Islet precursor cell (in vitro differentiated cells): ENCODE data around the gene CRYGN.

ENCODE experiments used
- DNase-seq: peaks from one replicate; pipeline ENCODE4 v3.0.0-alpha.2; 2018

The CRYGN gene

DNA sequence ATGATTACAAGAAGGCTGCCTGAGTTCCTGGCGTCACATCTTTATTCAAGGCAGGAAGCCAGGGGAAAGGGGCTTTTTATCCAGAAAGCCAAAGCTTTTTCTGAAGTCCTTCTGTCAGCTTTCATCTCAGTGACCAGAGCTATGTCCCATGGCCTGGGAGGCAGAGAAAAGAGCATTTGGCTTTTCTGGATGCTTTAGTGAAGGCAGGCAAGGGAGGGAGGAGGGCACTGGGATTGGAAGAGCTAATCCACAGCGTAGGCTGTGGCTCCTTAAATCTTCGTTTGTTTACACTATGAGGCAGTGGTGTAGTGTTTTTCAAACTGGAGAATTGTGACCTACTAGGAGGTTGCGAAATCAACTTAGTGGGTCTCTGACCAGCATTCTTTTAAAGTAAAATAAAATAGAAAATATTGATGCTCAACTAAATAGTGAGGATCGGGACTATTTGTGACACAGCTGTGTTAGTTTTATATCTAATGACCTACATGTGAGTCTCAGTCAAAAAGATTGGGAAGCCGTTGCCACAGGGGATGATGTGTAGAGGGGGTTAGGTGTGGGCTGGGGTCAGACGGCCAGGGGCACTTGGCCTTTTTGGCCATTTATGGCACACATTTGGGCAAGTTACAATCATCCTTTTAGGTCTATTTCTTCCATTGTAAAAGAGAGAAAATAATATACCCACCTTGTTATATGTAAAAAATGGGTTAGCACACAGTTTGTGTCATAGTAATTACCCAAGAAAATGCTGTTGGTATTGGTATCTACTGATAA lies 14.1 kb downstream of the CRYGN start:
- DNase-seq, result no peak

DNA sequence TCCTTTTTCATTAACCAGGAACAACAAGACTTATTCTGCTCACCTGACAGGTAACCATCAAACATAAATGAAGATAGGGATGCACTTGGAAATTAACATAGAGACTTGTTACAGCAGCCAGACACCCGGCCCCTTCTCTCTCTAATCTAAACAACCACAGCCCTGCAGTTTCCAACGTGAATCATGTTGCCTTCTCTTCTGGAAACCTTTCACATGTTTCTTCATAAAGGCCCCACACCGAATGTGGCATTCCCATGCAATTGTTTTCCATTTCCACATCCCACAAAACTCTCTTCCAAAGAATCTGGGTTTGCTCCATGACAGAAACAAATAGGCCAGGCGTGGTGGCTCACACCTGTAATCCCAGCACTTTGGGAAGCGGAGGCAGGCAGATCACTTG lies 15.1 kb downstream of the CRYGN start:
- no peak for DNase-seq

DNA sequence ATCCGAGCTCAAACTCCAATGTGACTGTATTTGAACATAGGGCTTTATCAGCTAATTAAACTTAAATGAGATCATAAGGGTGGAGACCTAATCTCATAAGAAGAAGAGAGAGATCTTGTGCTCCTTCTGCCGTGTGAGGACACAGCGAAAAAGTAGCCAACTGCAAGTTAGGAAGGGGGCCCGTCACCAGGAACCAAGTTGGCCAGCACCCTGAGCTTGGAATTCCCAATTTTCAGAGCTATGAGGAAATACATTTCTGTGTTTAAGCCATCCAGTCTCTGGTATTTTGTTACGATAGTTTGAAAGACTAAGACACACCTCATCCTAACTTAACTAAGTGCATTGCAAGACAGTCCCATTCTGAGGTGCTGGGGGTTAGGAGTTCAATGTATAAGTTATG lies 16.0 kb downstream of the CRYGN start:
- DNase-seq, result no peak

DNA sequence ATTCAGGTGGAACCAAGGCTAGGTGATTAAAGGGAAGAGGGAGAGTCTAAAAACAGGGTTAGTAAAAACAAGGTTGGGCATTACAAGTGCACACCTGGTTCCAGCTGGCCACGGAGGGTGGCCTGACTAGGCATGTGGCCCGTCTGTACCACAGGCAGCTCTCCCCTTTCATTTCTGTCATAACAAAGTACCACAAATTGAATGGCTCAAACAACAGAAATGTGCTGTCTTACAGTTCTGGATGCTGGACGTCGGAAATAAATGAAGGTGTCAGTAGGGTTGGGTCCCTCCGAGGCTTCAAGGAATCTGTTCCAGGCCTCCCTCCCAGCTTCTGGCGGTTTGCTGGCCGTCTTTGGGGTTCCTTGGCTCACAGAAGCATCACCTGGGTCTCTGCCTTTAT lies 16.7 kb downstream of the CRYGN start:
- no peak for DNase-seq

DNA sequence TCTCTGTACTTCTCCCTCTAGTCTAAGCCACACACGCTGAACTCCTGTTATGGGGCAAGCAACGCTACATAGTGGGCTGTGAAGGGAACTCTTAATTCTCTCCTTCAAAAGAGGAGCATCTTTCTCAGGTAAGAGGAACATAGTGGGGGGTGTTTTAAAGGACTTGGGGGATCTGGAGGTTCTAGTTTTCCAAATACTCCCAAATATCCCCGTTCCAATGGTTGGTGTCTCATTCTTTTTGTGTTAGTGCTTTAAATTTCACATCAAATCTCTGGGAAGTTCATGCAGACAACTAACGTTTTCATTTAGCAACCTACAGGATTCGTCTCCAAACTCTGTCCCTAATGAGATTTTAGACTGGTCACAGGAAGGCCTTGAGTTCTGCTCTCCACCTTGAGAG lies 17.7 kb downstream of the CRYGN start:
- DNase-seq, result no peak

DNA sequence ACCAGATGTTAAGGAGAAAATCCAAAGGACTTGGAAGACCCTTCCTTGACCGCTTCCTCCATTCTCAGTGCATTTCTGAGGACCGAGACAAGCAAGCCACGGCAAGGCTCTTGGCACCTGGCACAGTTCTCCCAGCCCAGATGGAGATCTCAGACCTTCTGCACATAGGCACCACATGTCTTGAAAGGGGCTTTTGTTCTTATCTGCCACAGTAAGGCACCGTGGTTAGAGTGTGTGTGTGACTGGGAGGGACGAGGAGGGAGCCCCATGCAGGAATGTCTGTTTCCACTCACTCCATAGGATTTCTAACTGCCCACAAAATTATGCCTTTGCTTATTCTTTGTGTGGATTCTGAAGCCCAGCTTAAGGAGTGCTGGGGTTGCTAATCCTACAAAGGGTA lies 19.8 kb downstream of the CRYGN start:
- DNase-seq, result peak; percentile 59

DNA sequence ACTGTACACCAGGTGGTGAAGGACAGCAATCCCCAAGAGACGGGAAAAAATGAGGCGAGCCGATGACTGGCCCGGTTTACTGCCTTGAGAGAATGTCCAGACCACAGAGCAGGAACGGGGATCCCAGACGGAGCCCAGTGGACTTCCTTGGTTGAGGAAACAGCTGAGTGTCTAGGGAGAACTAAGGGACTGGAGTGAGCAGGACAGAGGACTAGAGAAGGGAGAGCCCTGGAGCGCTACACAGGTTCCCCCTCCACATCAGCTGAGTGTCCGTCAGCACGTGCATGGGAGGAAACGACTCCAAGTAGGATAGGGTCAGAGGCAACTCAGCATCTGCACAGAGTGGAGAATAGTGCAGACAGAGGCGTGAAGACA lies 23.0 kb downstream of the CRYGN start:
- DNase-seq, result peak; percentile 84

DNA sequence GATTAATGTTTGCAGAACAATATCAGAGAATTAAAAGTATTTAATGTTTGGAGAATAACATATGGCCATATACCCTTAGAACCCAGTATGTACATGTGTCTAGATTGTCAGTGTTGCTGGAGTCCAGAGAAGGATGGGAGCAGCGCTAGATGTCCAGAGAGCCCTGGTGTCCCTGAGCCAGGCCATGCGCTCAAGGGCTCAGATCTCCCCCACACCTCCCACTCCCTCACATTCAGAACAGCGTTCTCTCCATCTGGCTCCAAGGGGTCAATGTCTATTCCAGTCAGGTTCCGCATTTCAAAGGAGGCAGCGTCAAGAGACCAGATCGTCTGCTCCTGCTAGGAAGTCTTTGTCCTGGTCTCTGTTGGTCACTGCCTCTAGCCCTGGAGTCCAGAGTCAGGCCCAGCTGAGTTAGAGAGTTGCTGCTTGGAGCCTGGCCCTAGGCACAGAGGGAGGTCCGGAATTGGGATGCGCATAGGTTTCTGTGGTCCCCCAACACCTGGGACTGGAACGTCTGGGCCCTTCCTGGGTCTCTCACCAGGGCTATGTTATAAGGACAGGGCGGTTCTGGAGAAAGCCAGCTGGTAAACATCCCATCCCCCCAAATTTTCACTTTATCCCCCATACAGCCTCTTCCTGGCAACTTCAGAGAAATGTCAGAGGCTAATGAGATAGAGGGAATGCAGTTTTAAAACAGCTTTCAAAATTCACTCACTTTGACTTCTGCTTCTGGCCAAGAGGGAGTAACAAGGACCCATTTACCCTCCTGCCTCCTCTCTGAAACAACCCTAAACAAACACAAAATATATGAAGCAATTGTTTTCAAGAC lies 23.6 kb downstream of the CRYGN start:
- peak; percentile 61 for DNase-seq

DNA sequence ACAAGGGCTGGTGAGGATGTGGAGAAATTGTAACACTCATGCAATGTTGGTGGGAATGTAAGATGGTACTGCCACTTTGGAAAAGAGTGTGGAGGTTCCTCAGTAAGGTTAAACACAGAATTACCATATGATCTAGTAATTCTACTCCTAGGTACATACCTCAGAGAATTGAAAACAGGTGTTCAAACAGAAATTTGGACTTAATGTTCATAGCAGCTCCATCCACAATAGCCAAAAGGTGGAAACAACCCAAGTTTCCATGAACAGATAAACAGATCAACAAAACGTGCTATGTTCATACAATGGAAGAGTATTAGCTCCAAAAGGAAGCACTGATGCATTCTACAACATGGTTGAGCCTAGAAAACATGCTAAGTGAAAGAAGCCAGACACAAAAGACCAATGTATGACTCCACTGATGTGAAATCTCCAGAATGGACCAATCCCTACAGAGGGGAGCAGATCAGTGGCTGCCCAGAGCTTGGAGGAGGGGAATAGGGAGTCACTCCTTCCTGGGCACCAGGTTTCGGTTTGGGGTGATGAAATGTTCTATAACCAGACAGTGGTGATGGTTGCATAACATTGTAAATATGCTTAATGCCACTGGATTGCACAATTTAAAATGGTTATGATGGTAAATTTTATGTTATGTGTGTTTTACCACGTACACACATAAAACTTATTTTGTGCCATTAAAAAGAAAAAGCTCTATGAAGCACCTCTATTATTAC lies 24.4 kb downstream of the CRYGN start:
- DNase-seq, result no peak

DNA sequence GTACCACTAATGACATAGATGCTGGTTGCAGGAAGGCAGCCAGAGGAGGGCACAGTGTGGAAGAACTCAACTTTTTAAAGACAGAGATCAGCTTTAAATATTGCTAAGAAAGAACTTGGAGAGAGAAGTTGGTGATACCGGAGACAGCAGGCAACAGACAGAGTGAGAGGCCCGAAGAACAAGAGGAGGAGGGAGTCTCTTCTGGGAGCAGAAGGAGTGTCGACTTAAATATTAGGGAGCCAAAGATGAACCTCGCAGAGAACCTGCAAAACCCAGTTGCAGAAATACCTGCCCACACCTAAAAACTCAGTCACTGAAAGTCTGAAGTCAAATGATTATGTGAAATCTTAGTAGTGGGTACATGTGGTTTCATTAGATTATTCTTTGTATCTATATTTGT lies 26.7 kb downstream of the CRYGN start:
- no peak for DNase-seq

DNA sequence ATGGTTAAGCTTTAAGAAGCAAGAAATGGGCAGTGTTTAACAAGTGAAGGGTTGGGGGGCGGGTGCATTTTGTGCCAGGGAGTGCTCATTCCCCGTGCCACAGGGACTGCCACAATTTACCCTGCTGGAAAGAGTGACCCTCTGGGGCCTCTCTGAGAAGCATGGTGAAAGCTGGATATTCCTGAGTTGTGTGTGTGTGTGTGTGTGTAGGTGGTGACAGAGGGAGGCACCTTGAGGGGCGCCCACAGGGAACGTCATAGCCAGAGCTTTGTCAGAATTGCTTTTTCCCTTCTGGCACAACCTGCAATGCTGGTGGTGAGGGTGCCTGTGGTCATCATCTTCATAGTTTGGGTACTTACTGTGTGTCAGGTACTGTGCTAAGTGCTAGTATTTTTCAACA lies 27.6 kb downstream of the CRYGN start:
- no peak for DNase-seq

DNA sequence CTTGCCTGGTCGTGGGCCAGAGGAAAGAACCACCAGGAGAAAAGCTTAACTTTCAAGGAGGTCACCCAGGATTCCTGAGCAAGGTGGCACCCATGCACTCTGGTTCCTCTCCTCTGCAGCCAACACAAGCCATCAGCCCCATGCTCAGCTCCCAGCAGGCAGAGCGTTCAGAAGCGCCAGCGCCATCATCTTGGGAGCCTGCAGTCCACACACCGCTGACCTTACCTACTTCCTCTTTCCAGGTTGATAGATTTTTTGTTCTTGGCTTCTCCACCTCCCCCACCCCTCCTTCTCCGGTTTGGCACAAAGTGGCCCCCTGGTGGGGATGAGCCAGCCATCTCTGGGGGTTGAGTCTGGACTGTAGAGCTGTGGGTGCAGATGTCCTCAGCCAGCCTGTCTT lies 28.4 kb downstream of the CRYGN start:
- no peak for DNase-seq

DNA sequence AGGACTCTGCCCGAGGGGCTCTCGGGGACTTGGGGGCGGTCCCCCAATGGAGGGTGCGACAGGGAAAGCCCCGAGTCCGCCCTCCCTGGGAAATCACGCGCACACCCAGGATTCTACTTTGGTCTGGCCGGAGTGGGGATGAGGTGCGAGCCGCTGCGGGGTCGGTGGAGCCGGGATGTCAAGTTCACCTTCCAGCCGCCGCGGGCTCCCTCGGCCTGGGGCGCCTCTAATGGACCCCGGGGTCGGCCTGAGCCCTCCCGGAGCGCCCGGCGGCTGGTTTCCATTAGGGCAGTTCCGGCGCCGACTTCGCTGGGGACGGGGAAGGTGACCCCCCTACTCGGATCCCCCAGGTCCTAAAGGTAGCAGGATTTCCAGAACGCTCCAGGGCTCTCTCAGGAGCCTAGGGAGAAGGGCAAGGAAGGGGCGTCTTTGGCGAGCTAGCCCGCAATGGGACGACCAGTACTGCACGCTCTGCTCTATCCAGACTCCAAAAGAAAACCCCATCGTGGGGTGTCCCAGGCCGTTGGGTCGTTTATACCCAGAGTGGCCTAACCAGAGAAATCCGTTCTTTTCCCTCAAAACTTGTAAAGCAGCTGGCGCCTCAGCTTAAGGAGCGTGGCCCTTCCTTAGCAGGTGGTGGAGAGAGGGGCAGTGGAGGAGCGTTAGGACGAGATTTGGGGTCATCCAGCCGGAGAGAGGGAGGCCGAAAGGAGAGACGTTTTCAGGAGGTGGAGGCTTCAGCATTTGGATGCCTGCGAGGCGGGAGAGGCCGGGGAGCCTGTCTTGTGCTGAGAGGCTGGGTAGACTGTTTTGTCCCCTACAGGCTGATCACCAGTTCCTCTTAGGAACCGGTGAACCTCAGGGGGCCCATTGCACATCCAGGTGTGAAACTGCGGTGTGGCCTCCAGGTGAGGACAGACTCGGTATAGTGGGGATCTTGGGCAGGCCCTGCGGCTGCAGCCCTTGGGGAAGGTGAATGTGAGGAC lies 29.2 kb downstream of the CRYGN start:
- DNase-seq, result peak; percentile 75

DNA sequence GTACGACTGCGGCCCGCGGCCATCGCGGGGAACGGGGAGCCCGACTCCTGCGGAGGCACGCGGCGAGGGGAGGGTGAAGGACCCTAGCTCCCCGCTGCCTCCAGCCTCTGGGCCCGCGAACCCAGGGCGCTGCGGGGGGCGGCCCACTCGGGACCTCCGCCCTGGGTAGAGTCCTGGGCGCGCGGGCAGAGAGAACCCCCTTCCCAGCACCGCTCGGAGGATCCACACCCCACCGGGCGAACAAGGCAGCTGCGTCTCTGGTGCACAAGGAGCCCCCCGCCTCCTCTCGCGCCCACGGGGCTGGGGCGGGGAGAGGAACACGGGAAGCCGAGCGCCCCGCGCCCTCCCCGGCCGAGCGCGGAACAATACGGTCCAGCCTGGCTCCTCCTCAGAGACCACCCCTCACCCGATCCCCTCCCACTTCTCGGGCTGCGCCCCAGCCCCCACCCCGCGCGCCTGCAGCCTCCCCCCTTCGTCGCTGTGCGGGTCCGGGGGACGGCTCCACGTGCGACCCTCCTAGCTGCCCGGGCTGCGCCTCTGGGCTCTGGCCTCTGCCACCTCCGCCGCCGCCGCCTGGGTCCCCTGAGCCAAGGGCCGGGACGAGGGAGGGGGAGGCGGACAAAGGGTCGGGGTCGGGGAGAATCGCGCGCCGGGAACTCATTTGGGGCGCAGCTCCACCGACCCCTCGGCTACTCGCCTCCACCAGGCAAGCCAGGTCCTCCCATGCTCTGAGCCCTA lies 30.1 kb downstream of the CRYGN start, which contains the start of gene WDR86:
WDR86 (minus strand) TSS at position 372 of the 738 bp plus-strand sequence. CDS start 449 bp downstream, outside the sequence.
- DNase-seq, result peak; percentile 77

DNA sequence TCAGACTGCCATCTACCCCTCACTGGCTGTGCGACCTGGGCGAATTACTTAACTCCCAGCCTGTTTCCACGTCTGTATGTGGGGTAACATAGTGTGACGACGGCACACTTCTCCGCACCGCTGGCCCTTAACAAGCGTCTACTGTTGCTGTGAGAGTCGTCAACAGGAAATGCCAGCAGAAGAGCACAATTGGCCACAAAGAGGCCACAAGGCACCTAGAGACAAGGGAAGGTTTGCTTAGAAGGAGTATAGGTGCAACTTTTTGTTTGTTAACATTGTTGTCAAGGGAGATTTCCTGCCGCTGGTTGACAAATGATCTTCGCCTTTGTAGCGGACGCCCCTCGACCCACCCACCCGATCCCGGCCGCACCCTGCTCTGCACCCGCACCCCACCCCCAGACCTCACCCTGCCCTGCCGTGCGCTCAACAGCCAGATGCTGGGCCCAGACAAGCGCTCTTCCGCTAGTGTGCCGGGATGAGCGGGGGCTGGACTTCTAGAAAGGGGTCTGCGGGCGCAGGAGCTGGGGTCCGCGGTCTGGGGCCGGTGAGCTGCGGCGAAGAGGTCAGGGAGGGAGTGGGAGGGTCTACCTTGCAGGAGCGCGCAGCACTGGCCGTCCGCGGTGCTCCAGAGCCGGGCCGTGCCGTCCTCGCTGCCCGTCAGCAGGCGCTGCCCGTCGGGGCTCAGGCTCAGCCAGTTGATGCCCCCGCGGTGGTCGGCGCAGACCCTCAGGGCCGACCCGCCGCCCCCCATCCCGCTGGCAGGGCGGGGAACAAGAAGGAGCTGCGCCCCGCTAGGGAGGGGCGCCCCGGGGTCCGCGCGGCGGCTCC lies 30.9 kb downstream of the CRYGN start:
- DNase-seq, result peak; percentile 75

DNA sequence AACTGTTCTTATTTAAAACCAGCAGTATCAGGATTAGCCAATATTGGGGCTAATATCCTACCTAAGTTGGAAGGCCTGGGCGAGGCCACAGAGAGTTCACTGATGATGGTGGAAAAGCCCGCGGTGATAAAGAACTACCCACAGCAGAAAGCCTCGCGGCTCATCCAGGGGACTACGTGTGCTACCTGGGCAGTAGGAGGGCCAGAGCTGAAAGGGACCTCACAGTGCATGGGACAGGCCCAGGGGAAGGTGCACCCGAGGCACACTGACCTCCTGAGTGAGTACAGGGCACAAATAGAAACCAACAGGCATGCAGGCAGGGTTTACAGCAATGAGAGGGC lies 31.5 kb downstream of the CRYGN start:
- no peak for DNase-seq

DNA sequence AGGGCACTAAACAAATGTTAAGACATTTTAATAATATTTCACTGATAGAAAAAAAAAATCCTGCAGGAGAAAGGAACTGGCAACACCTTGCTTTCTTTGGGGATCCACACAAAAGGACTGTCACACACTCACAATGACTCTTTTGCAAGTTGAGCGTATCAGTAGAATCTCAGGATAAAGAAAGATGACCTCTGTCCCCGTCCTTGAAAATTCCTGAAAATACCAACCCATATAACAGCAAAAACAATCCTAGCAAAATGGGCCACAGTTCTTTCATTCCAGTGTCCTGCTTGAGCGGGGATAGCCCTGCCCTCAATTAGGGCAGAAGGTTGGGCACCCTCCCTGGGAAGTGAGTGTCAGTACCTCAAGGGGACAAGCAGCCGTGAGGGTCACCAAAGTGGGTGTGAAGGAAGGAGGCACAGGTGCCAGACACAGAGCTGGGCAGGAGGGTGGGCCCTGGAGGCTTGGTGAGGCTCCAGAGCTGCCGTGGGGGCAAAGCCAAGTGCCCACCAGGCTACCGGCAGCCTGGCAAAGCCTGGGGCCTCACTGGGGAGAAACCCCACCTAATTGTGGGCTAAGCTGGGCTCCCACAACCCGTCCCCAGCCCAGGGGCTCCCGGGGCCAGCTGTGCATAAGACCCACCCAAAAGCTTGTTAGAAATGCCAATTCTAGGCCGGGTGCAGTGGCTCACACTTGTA lies 32.9 kb downstream of the CRYGN start:
- DNase-seq, result no peak

DNA sequence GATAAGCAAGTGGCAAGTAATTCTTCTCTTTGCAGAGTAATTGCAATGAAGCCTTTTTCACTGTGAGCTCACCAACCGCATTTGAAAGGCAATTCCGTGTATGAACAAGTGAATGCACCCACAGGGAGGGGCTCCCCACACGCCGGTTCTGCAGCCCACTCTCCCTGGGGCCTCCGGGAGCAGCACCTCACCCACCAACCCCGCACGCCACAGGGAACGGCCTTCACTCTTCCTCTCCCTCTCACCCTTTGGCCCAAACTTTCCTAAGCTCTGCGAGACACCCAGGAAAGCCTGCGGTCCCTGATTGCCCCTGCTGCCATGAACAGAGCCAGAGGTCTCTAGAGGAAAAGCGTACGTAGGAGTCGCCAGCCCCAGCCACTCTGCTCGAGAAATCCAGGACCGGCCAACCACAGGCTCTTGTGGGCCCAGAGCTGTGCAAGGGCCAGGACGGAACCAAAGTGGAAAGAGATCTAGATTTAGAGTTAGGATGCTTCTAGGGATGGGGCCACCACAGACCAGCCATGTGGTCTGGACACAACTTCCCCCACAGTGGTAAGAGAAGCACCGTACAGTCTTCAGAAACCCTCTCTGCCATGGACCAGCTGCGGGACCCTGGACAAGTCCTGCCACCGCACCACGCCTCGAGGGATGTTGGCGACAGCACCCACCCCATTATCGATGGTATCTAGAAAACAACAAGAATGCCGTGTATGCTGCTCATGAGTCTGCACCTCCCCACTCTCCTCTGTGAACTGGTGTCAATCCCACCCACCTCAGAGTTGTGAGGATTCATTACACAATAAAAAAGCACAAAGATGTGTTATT lies 33.7 kb downstream of the CRYGN start:
- DNase-seq, result no peak

DNA sequence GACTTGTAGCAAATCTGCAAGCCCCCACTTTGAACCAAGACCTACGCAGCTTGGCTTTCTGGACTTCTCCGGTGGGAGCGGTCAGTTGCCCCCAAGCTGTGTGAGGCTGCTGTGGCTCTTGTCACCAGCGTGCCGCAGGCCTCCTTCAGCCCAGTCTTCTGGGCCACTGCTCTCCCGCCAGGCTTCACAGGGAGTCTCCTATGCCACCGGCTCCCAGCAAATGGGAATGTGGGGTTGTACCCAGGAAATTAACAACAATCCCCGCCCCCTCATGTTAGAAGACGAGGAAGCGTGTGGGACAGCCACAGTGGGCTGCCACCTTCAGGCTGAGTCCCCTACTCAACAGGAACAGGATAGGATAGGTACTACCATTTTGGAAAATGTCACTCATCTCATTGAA lies 34.4 kb downstream of the CRYGN start:
- DNase-seq, result no peak
